Breast epithelium (tissue), 3 donors: Measurements from ENCODE around the gene SLC13A2.

Source experiments
- CTCF ChIP-seq, 3 donors: fragments of 450-650 bp; IDR thresholded peaks; one replicate each; pipeline ENCODE4 v1.5.1; 2016 to 2017; ENCODE audit warnings: antibody characterized with exemption in 3 of 3, mild to moderate bottlenecking in 3 of 3, moderate library complexity in 3 of 3
- POLR2A ChIP-seq: fragments of 450-650 bp; IDR thresholded peaks from one replicate; pipeline ENCODE4 v1.6.1; 2016; ENCODE audit warnings: antibody characterized with exemption, mild to moderate bottlenecking, moderate library complexity
- POLR2AphosphoS5 ChIP-seq, 3 donors: sonication (generic); formaldehyde crosslinking; IDR thresholded peaks; one replicate each; pipeline ENCODE4 v1.6.1; 2017; ENCODE audit warnings: antibody characterized with exemption in 3 of 3

GRCh38 chr17:28485049-28485448 is 11.6 kb downstream of the SLC13A2 start:
- no peak for TF ChIP-seq CTCF (IDR thresholded peaks at IDR 0.05)
- no peak for TF ChIP-seq POLR2A
- TF ChIP-seq POLR2AphosphoS5 (IDR thresholded peaks at IDR 0.05), result no peak
